CD4-positive, alpha-beta memory T cell (primary cell): ENCODE results near the gene COPS2. TPM values are rescaled to one million over a fixed set of nuclear protein-coding genes. Genes with fewer than 3 reads are reported as not detected.

Experiments
- CTCF ChIA-PET: fragments of 350-600 bp; sonication (Branson Sonifier 250); formaldehyde crosslinking; loops from one replicate; lab custom pipeline; 2021; ENCODE audit warnings: inconsistent platforms; ENCODE audit not compliant: partially characterized antibody; lab: Charles Lee
- POLR2A ChIA-PET: fragments of 350-600 bp; sonication (Branson Sonifier 250); formaldehyde crosslinking; loops from one replicate; lab custom pipeline; 2021; ENCODE audit not compliant: partially characterized antibody; lab: Charles Lee
- DNase-seq, 5 donors: peaks; one replicate each; pipeline versions ENCODE4 v3.0.0 to v3.0.0-alpha.2; 2020 to 2022; ENCODE audit warnings: mixed read lengths in 1 of 5
- H3K27ac ChIP-seq: one replicate; pipeline ENCODE4 v1.7.0; 2013; ENCODE audit warnings: low read depth, low read length
- H3K27me3 ChIP-seq: 2 replicates; pipeline ENCODE4 v1.7.0; 2013; ENCODE audit warnings: mild to moderate bottlenecking, low read length, moderate library complexity; ENCODE audit not compliant: insufficient read depth
- H3K36me3 ChIP-seq: 2 replicates; pipeline ENCODE4 v1.7.0; 2013; ENCODE audit warnings: mild to moderate bottlenecking, low read length, moderate library complexity; ENCODE audit not compliant: insufficient read depth
- H3K4me1 ChIP-seq: 2 replicates; pipeline ENCODE4 v1.7.0; 2013; ENCODE audit warnings: mild to moderate bottlenecking, low read length, moderate library complexity; ENCODE audit not compliant: insufficient read depth
- H3K4me3 ChIP-seq, 2 donors: one replicate each; pipeline ENCODE4 v1.7.0; 2013; ENCODE audit warnings: low read length in 2 of 2, mild to moderate bottlenecking in 1 of 2
- H3K9me3 ChIP-seq, 2 donors: one replicate each; pipeline ENCODE4 v1.7.0; 2013; ENCODE audit warnings: low read length in 2 of 2, control low read depth in 1 of 2; ENCODE audit not compliant: control insufficient read depth in 1 of 2
- H3K27ac Mint-ChIP-seq, 7 donors: one replicate each; pipeline ENCODE4 v1.8.0; 2020 to 2021; ENCODE audit warnings: mixed read lengths in 7 of 7, mild to moderate bottlenecking in 6 of 7, inconsistent platforms in 3 of 7, moderate library complexity in 3 of 7
- H3K27me3 Mint-ChIP-seq, 2 donors: one replicate each; pipeline ENCODE4 v1.8.0; 2020 to 2021; ENCODE audit warnings: mixed read lengths in 2 of 2
- H3K36me3 Mint-ChIP-seq, 2 donors: one replicate each; pipeline ENCODE4 v1.8.0; 2020 to 2021; ENCODE audit warnings: mixed read lengths in 2 of 2, inconsistent platforms in 1 of 2, mild to moderate bottlenecking in 1 of 2
- H3K4me1 Mint-ChIP-seq, 4 donors: one replicate each; pipeline ENCODE4 v1.8.0; 2020 to 2021; ENCODE audit warnings: mixed read lengths in 4 of 4, mild to moderate bottlenecking in 1 of 4
- H3K4me3 Mint-ChIP-seq, 8 donors: one replicate each; pipeline ENCODE4 v1.8.0; 2020 to 2021; ENCODE audit warnings: mixed read lengths in 8 of 8, mild to moderate bottlenecking in 7 of 8, moderate library complexity in 6 of 8, inconsistent platforms in 3 of 8
- H3K9me3 Mint-ChIP-seq, 8 donors: one replicate each; pipeline ENCODE4 v1.8.0; 2020 to 2021; ENCODE audit warnings: mixed read lengths in 8 of 8, mild to moderate bottlenecking in 5 of 8, inconsistent platforms in 3 of 8, moderate library complexity in 1 of 8
- intact Hi-C: fragments of 100-400 bp; cut with micrococcal nuclease; formaldehyde crosslinking; loops from one replicate; pipeline ENCODE4 v1.15.1; 2023
- polyA plus RNA-seq, 2 donors: library from polyadenylated mRNA; unstranded; fragments of 300-500 nt; fragmentation: Illumina TruSeq; gene quantifications; one replicate each; pipeline ENCODE4 v1.2.3, GENCODE V29; 2021
- total RNA-seq, 2 experiments: library from RNA; stranded (reverse); gene quantifications; one replicate each; pipeline ENCODE4 v1.2.3, GENCODE V29; 2021

Gene COPS2
- total and polyA plus RNA-seq, 4 experiments from 2014 or later, result 33.1 to 56.9 (median 45.4) TPM

GRCh38 chr15:49148727-49149126 lies 6.7 kb downstream of the COPS2 start:
- DNase-seq, result no peak
- Mint-ChIP-seq H3K4me1 (peaks cover 43 to 66% (median 54%) of the 10 kb centered on the region in 4 donors), H3K9me3 (no peaks in the 10 kb centered on the region), H3K4me3 (peak overlapping the region in 1 of 8 donors; percentile 8), H3K27ac (peak overlapping the region in 3 of 7 donors; percentile 1 to 66 (median 63)), H3K27me3 (no peaks in the 10 kb centered on the region), H3K36me3 (peaks cover 0 to 28% of the 10 kb centered on the region in 2 donors)
- ChIA-PET CTCF (interaction anchor here (1.1 kb wide), 1 partner anchor 287 kb away, joined by 5 read pairs; no protein-coding TSS in a partner anchor), POLR2A (interaction anchor here (0.6 kb wide), 1 partner anchor 14 kb away, joined by 3 read pairs; no protein-coding TSS in a partner anchor)
- H3K4me3 ChIP-seq, result no peak overlapping the region
- H3K27ac ChIP-seq, result no peak overlapping the region
- H3K9me3 ChIP-seq, result no peaks in the 10 kb centered on the region
- intact Hi-C loops, result no loop called here
- H3K27me3 ChIP-seq, result no peaks in the 10 kb centered on the region
- H3K4me1 ChIP-seq, result peaks cover 67% of the 10 kb centered on the region
- H3K36me3 ChIP-seq, result peaks cover 9% of the 10 kb centered on the region

- Histone ChIP-seq H3K4me3 (no peak overlapping the region), H3K4me1 (peaks cover 62% of the 10 kb centered on the region), H3K9me3 (no peaks in the 10 kb centered on the region), H3K36me3 (peaks cover 13% of the 10 kb centered on the region), H3K27me3 (no peaks in the 10 kb centered on the region), H3K27ac (no peak overlapping the region)
- ChIA-PET CTCF (interaction anchor here (1.1 kb wide), 1 partner anchor 287 kb away, joined by 5 read pairs; no protein-coding TSS in a partner anchor), POLR2A (no interaction called here)
- Mint-ChIP-seq H3K9me3 (no peaks in the 10 kb centered on the region), H3K27me3 (no peaks in the 10 kb centered on the region), H3K36me3 (peaks cover 3 to 30% of the 10 kb centered on the region in 2 donors), H3K4me1 (peaks cover 41 to 61% (median 51%) of the 10 kb centered on the region in 4 donors), H3K4me3 (peak overlapping the region in 2 of 8 donors; percentile 8 to 32), H3K27ac (peak overlapping the region in 2 of 7 donors; percentile 1 to 66)
- intact Hi-C loops, result no loop called here
- DNase-seq, result no peak
Measured at GRCh38 chr15:49148298-49148697, 7.1 kb downstream of the COPS2 start.

- Mint-ChIP-seq H3K4me1 (peaks cover 35 to 53% (median 44%) of the 10 kb centered on the region in 4 donors), H3K36me3 (peaks cover 25 to 50% of the 10 kb centered on the region in 2 donors), H3K27me3 (no peaks in the 10 kb centered on the region), H3K9me3 (peaks cover 0 to 1% (median 0%) of the 10 kb centered on the region in 8 donors), H3K27ac (peak overlapping the region in 3 of 7 donors; percentile 1 to 6 (median 4)), H3K4me3 (peak overlapping the region in 2 of 8 donors; percentile 9 to 24)
- Histone ChIP-seq H3K27ac (no peak overlapping the region), H3K4me1 (peaks cover 45% of the 10 kb centered on the region), H3K4me3 (no peak overlapping the region), H3K9me3 (no peaks in the 10 kb centered on the region), H3K27me3 (no peaks in the 10 kb centered on the region), H3K36me3 (peaks cover 30% of the 10 kb centered on the region)
- CTCF ChIA-PET, result interaction anchor here (0.6 to 3.6 kb wide), 18 partner anchors 9 to 1737 kb away, joined by 3 to 50 read pairs (median 4); partner anchors contain the start of genes COPS2, GALK2 and SECISBP2L
- intact Hi-C loops, result loop anchor here (1.0 to 2.0 kb wide), 3 partner anchors 99 to 284 kb away; partner anchors contain the start of genes FGF7 and SECISBP2L
- DNase-seq, result peak in 4 of 5 donors; percentile 17 to 32 (median 24)
- POLR2A ChIA-PET, result interaction anchor here (1.3 to 1.4 kb wide), 3 partner anchors 10 to 285 kb away, joined by 3 to 4 read pairs (median 3); partner anchors contain the start of gene COPS2
Measured at GRCh38 chr15:49145651-49146609, 9.5 kb downstream of the COPS2 start.

- CTCF ChIA-PET, result interaction anchor here (0.6 to 1.0 kb wide), 2 partner anchors 275 to 454 kb away, joined by 3 read pairs; no protein-coding TSS in a partner anchor
- peaks cover 70% of the 10 kb centered on the region for H3K36me3 ChIP-seq
- Mint-ChIP-seq H3K27ac (peak overlapping the region in 2 of 7 donors; percentile 9 to 47), H3K4me3 (no peak overlapping the region), H3K9me3 (no peaks in the 10 kb centered on the region), H3K36me3 (peaks cover 49 to 87% of the 10 kb centered on the region in 2 donors), H3K27me3 (no peaks in the 10 kb centered on the region), H3K4me1 (peaks cover 0 to 10% (median 2%) of the 10 kb centered on the region in 4 donors)
- POLR2A ChIA-PET, result no interaction called here
- no peak for DNase-seq
- H3K9me3 ChIP-seq, result no peaks in the 10 kb centered on the region
- no peaks in the 10 kb centered on the region for H3K27me3 ChIP-seq
- H3K4me3 ChIP-seq, result no peak overlapping the region
- intact Hi-C loops, result no loop called here
- no peaks in the 10 kb centered on the region for H3K4me1 ChIP-seq
- no peak overlapping the region for H3K27ac ChIP-seq
Measured at GRCh38 chr15:49137861-49138260, 17.5 kb downstream of the COPS2 start.

- Histone ChIP-seq H3K27me3 (no peaks in the 10 kb centered on the region), H3K27ac (no peak overlapping the region), H3K4me3 (no peak overlapping the region), H3K9me3 (no peaks in the 10 kb centered on the region), H3K36me3 (peaks cover 65% of the 10 kb centered on the region), H3K4me1 (no peaks in the 10 kb centered on the region)
- H3K9me3 Mint-ChIP-seq, result no peaks in the 10 kb centered on the region
- peaks cover 0 to 4% (median 0%) of the 10 kb centered on the region in 4 donors for H3K4me1 Mint-ChIP-seq
- no peak overlapping the region for H3K27ac Mint-ChIP-seq
- ChIA-PET POLR2A (no interaction called here), CTCF (no interaction called here)
- H3K4me3 Mint-ChIP-seq, result no peak overlapping the region
- H3K27me3 Mint-ChIP-seq, result no peaks in the 10 kb centered on the region
- intact Hi-C loops, result no loop called here
- peaks cover 39 to 80% of the 10 kb centered on the region in 2 donors for H3K36me3 Mint-ChIP-seq
- no peak for DNase-seq
Measured at GRCh38 chr15:49135911-49136310, 19.5 kb downstream of the COPS2 start.

- no peaks in the 10 kb centered on the region for H3K9me3 ChIP-seq
- peaks cover 0 to 4% (median 0%) of the 10 kb centered on the region in 4 donors for H3K4me1 Mint-ChIP-seq
- H3K27ac Mint-ChIP-seq, result peak overlapping the region in 4 of 7 donors; percentile 47 to 82 (median 74)
- H3K36me3 Mint-ChIP-seq, result peaks cover 35 to 79% of the 10 kb centered on the region in 2 donors
- no peak overlapping the region for H3K27ac ChIP-seq
- POLR2A ChIA-PET, result no interaction called here
- no peaks in the 10 kb centered on the region for H3K4me1 ChIP-seq
- H3K9me3 Mint-ChIP-seq, result no peaks in the 10 kb centered on the region
- peaks cover 64% of the 10 kb centered on the region for H3K36me3 ChIP-seq
- CTCF ChIA-PET, result no interaction called here
- no peaks in the 10 kb centered on the region for H3K27me3 Mint-ChIP-seq
- no peak for DNase-seq
- intact Hi-C loops, result no loop called here
- no peak overlapping the region for H3K4me3 Mint-ChIP-seq
- no peak overlapping the region for H3K4me3 ChIP-seq
- H3K27me3 ChIP-seq, result no peaks in the 10 kb centered on the region
Measured at GRCh38 chr15:49135342-49135857, 20.0 kb downstream of the COPS2 start.
